RWPE1 (cell line): ENCODE measurements around the gene PTCH2.

Source experiments
- CTCF ChIA-PET: fragments of 350-600 bp; sonication (Branson Sonifier 250); formaldehyde crosslinking; extraction: SDS; loops from one replicate; lab custom pipeline; 2021; lab: Yijun Ruan, JAX
- POLR2A ChIA-PET: fragments of 400-600 bp; formaldehyde crosslinking; extraction: SDS; loops from one replicate; lab custom pipeline; 2020; ENCODE audit warnings: antibody characterized with exemption; ENCODE audit not compliant: low non-redundant PET; lab: Yijun Ruan, JAX
- DNase-seq: peaks from one replicate; pipeline ENCODE4 v3.0.0; 2012; ENCODE audit warnings: low spot score
- H3K27ac ChIP-seq: fragments of 450-650 bp; 2 replicates; pipeline ENCODE4 v1.5.1; 2017
- TF ChIP-seq, protein P1 (sequence below): fragments of 450-650 bp; conservative IDR thresholded peaks from 2 replicates; pipeline ENCODE4 v1.5.1; 2017; ENCODE audit warnings: low read depth, mild to moderate bottlenecking

The PTCH2 gene

GRCh38 chr1:44808938-44809917 lies 33.8 kb downstream of the PTCH2 start:
- ChIA-PET POLR2A (interaction anchor here (1.0 kb wide), 1 partner anchor 9 kb away, joined by 4 read pairs; the partner anchor contains the start of gene PLK3), CTCF (interaction anchor here (0.6 to 1.1 kb wide), 3 partner anchors 12 to 163 kb away, joined by 3 to 4 read pairs (median 4); no protein-coding TSS in a partner anchor)
- no peak for DNase-seq
- TF ChIP-seq, protein P1, sequence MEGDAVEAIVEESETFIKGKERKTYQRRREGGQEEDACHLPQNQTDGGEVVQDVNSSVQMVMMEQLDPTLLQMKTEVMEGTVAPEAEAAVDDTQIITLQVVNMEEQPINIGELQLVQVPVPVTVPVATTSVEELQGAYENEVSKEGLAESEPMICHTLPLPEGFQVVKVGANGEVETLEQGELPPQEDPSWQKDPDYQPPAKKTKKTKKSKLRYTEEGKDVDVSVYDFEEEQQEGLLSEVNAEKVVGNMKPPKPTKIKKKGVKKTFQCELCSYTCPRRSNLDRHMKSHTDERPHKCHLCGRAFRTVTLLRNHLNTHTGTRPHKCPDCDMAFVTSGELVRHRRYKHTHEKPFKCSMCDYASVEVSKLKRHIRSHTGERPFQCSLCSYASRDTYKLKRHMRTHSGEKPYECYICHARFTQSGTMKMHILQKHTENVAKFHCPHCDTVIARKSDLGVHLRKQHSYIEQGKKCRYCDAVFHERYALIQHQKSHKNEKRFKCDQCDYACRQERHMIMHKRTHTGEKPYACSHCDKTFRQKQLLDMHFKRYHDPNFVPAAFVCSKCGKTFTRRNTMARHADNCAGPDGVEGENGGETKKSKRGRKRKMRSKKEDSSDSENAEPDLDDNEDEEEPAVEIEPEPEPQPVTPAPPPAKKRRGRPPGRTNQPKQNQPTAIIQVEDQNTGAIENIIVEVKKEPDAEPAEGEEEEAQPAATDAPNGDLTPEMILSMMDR: no peak
- H3K27ac ChIP-seq: peak overlapping the region; percentile 99

GRCh38 chr1:44808063-44808937 lies 34.8 kb downstream of the PTCH2 start, which contains the start of gene BTBD19:
Gene BTBD19 (plus strand): TSS chr1:44808523. CDS start chr1:44808821, 298 bp downstream.
- ChIA-PET POLR2A (interaction anchor here (1.0 kb wide), 1 partner anchor 8 kb away, joined by 4 read pairs; the partner anchor contains the start of gene PLK3), CTCF (interaction anchor here (0.5 to 0.7 kb wide), 5 partner anchors 14 to 498 kb away, joined by 3 to 6 read pairs (median 4); no protein-coding TSS in a partner anchor)
- no peak for DNase-seq

GRCh38 chr1:44807364-44808062 lies 35.5 kb downstream of the PTCH2 start:
- H3K27ac ChIP-seq: peak overlapping the region; percentile 99
- ChIA-PET CTCF (interaction anchor here (0.5 to 0.7 kb wide), 3 partner anchors 52 to 683 kb away, joined by 3 to 4 read pairs (median 3); no protein-coding TSS in a partner anchor), POLR2A (interaction anchor here (0.6 kb wide), 1 partner anchor 12 kb away, joined by 3 read pairs; no protein-coding TSS in a partner anchor)
- peak; percentile 96 for DNase-seq
- TF ChIP-seq, protein P1: no peak

More at GRCh38 chr1:44808063-44808937, 34.8 kb downstream of the PTCH2 start, which contains the start of gene BTBD19:
- TF ChIP-seq, protein P1: no peak
- peak within 1 kb of the TSS; percentile 99 for H3K27ac ChIP-seq

- ChIA-PET CTCF (interaction anchor here (0.6 to 0.7 kb wide), 2 partner anchors 384 to 684 kb away, joined by 3 to 8 read pairs; no protein-coding TSS in a partner anchor), POLR2A (no interaction called here)
- H3K27ac ChIP-seq: peak within 1 kb of the TSS; percentile 99
- no peak for DNase-seq
- TF ChIP-seq, protein P1: no peak
These were observed 36.2 kb downstream of the PTCH2 start, which contains the start of gene DYNLT4 for GRCh38 chr1:44806704-44807363. Gene DYNLT4 (minus strand): TSS chr1:44807351. CDS start chr1:44806668, 683 bp downstream.

DNA sequence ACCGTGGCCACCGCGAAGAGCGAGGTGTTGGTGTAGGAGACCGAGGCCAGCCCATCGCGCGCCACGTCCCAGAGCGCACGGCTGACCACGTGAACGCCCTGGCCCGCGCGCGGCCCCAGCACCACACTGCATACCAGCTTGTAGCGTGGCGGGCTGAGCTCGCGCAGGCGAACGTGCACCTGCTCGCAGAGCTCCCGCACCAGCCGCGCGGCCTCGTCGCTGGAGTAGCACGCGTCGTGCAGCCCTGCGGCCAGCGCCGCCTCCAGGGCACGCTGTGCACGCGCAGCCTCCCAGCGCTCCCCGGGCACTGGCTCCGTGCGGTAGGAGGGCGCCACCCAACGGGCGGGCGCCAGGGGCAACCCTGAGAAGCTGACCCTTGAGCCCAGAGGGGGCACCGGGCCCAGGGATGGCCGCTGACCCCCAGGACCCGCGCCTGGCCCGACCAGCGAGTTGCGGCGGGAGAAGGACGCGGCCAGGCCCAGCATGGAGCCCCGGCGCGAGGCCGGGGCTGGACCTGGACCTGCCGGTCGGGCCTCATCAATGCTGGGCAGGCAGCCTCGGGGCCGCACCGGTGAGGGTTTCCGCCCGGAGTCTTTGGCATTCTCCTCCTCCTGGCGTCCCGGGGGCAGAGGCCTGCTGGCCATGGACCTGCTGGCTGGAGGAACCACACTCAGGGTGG lies 36.9 kb downstream of the PTCH2 start:
- CTCF ChIA-PET: interaction anchor here (0.6 kb wide), 1 partner anchor 384 kb away, joined by 8 read pairs; no protein-coding TSS in a partner anchor
- POLR2A ChIA-PET: no interaction called here
- DNase-seq: no peak

More for the DNA sequence above, 36.9 kb downstream of the PTCH2 start:
- peak overlapping the region; percentile 99 for H3K27ac ChIP-seq
- TF ChIP-seq, protein P1: no peak
